Midbrain (tissue), 1 donor: Measurements from ENCODE around the gene SNRPD3.
"Not testable (repeated sequence)": the region's sequence is repeated elsewhere in the genome, so short reads cannot be mapped to it uniquely, and the experiment has no call there.

Experiments used
- DNase-seq: peaks from one replicate; lab custom pipeline; 2025; lab: John Stamatoyannopoulos, UW

The SNRPD3 gene

GRCh38 chr22:24609888-24610287 lies 54.1 kb downstream of the SNRPD3 start:
- not testable (repeated sequence) for DNase-seq

DNA sequence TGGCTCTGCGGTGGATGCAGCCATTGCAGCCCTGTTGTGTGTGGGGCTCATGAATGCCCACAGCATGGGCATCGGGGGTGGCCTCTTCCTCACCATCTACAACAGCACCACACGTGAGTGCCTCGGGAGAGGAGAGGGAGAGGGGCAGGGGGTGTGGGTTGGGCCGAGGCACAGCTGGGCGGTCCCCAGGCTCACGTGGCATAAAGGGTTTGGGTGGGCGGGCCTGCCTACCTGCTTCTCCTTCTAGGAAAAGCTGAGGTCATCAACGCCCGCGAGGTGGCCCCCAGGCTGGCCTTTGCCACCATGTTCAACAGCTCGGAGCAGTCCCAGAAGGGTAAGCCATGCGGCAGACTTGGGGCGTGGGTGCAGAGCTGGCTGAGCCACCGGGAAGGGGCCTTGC lies 59.0 kb downstream of the SNRPD3 start:
- DNase-seq = not testable (repeated sequence)

DNA sequence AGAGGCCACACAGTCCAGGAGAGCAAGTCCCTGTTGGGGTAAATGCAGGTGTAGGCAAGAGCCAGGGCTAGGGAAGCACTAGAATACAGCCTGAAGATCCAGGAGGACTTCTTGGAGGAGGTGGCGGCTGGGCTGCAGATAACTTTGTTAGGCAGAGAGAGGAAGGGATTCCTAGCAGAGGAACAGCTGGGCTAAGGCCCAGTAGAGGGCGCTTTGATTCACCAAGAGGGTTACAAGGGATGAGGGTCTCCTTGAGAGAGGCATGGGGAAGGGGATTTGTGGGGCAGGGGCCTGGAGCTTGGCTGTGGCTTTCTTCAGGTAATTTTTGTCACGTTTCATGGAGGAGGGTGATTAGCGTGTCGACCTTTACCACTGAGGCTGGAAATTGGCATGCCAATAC lies 65.4 kb downstream of the SNRPD3 start:
- DNase-seq = not testable (repeated sequence)

DNA sequence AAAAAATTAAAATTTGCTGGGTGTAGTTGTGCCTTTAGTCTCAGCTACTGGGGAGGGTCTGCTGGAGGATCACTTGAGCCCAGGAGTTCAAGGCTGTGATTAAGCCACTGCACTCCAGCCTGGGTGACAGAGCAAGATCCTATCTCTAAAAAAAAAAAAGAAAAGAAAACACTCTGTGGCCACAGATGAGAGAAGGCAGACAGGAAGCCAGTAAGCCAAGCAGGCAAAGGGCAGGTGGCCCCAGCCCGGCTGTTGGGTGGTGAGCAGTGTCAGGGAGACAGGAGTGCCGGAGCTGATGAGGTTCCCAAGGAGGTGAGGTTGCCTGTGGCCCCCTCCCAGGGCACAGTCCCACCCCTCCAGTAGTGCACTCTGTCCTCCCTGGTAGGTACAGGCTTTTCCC lies 66.8 kb downstream of the SNRPD3 start:
- not testable (repeated sequence) for DNase-seq
